Fibroblast of lung (primary cell): Measurements from ENCODE around the gene VPS41. TPM values are rescaled to one million over a fixed set of nuclear protein-coding genes. Genes with fewer than 3 reads are reported as not detected.

Experiments used
- DNase-seq, 2 donors: peaks; one replicate each; pipeline versions ENCODE4 v3.0.0 to v3.0.0-alpha.2; 2010; ENCODE audit warnings: low read depth in 2 of 2
- H2AFZ ChIP-seq: 2 replicates; pipeline ENCODE4 v1.5.1; 2012; ENCODE audit warnings: low read length, control low read depth, inconsistent platforms
- H3K27ac ChIP-seq: 2 replicates; pipeline ENCODE4 v1.5.1; 2011; ENCODE audit warnings: low read length, control low read depth; ENCODE audit not compliant: insufficient read depth
- H3K27me3 ChIP-seq: 2 replicates; pipeline ENCODE4 v1.5.1; 2011; ENCODE audit warnings: mild to moderate bottlenecking, low read length; ENCODE audit not compliant: control insufficient read depth, insufficient read depth
- H3K36me3 ChIP-seq: 2 replicates; pipeline ENCODE4 v1.5.1; 2011; ENCODE audit warnings: low read length; ENCODE audit not compliant: control insufficient read depth, insufficient read depth
- H3K4me1 ChIP-seq: 2 replicates; pipeline ENCODE4 v1.5.1; 2011; ENCODE audit warnings: low read length; ENCODE audit not compliant: control insufficient read depth, insufficient read depth; ENCODE audit errors: extremely low read depth
- H3K4me2 ChIP-seq: 2 replicates; pipeline ENCODE4 v1.5.1; 2011; ENCODE audit warnings: low read length, control low read depth; ENCODE audit not compliant: insufficient read depth; ENCODE audit errors: extremely low read depth
- H3K4me3 ChIP-seq, 4 experiments: fragments of 200-600 bp in 1 of 4; sonication (generic) in 1 of 4; replicated peaks in 1 of 4; 2 replicates each; pipeline ENCODE4 v1.5.1; 2011 to 2016; ENCODE audit warnings: low read length in 4 of 4, low read depth in 3 of 4, mild to moderate bottlenecking in 3 of 4, control low read depth in 2 of 4, inconsistent platforms in 1 of 4, mixed read lengths in 1 of 4; ENCODE audit not compliant: insufficient read depth in 1 of 4; ENCODE audit errors: control extremely low read depth in 1 of 4
- H3K79me2 ChIP-seq: 2 replicates; pipeline ENCODE4 v1.5.1; 2012; ENCODE audit warnings: mild to moderate bottlenecking, low read length, inconsistent platforms; ENCODE audit not compliant: control insufficient read depth, insufficient read depth
- H3K9ac ChIP-seq: 2 replicates; pipeline ENCODE4 v1.5.1; 2011; ENCODE audit warnings: mild to moderate bottlenecking, low read length, control low read depth; ENCODE audit not compliant: insufficient read depth
- H3K9me3 ChIP-seq: 2 replicates; pipeline ENCODE4 v1.5.1; 2012; ENCODE audit warnings: low read depth, low read length; ENCODE audit not compliant: control insufficient read depth, insufficient read depth
- H4K20me1 ChIP-seq: 2 replicates; pipeline ENCODE4 v1.5.1; 2011; ENCODE audit warnings: low read length; ENCODE audit not compliant: control insufficient read depth, insufficient read depth; ENCODE audit errors: extremely low read depth
- EZH2 ChIP-seq: IDR thresholded peaks from 2 replicates; pipeline ENCODE4 v1.5.1; 2012; ENCODE audit warnings: low read length, control low read depth, mild to moderate bottlenecking; ENCODE audit errors: missing control alignments
- polyA plus RNA-seq, 2 donors: library from polyadenylated mRNA; depleted of rRNA in 1 of 2; stranded (reverse) in 1 of 2; unstranded in 1 of 2; fragments of >200 nt; gene quantifications; 2 replicates each; pipeline ENCODE4 v1.2.1, GENCODE V29; 2011 to 2012; ENCODE audit warnings: missing spikeins in 1 of 2
- total RNA-seq: library from RNA; depleted of rRNA; stranded (reverse); fragments of >200 nt; gene quantifications from 2 replicates; pipeline ENCODE4 v1.2.1, GENCODE V29; 2014
- TF ChIP-seq, protein P1 (sequence below), 2 donors: IDR thresholded peaks in 1 of 2; conservative IDR thresholded peaks in 1 of 2; 1 replicate in 1 of 2; 2 replicates in 1 of 2; pipeline ENCODE4 v1.5.1; 2011 to 2012; ENCODE audit warnings: low read length in 2 of 2, control low read depth in 1 of 2, inconsistent platforms in 1 of 2, low read depth in 1 of 2, mild to moderate bottlenecking in 1 of 2

VPS41 gene
- total and polyA plus RNA-seq, 2 donors (not counting 1 experiment from before 2014, with no cell fraction given), result 55.5 to 66.7 TPM

DNA sequence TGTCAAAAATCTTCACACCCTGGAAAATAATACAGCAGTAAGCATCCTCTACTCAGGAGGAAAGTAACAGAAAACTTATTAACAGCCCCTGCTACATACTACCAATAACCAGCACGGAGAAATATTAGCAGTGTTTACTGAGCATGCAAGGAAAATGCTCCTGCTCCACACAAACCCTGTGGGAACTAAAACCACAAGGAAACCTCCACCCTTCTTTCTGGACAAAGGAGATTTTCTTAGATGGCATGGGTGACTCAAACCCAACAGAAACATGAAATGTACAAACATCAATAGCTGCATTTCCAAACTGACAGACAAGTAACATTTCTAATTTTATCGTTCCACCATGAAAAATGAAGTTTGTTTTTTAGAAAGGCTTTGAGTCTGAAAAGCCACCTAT is 113.4 kb downstream of the VPS41 start:
- no peak overlapping the region for H3K9ac ChIP-seq
- H3K4me2 ChIP-seq, result no peak overlapping the region
- H2AFZ ChIP-seq, result no peak overlapping the region
- H4K20me1 ChIP-seq, result no peaks in the 10 kb centered on the region
- peaks cover 2% of the 10 kb centered on the region for H3K36me3 ChIP-seq
- H3K27me3 ChIP-seq, result no peaks in the 10 kb centered on the region
- H3K4me3 ChIP-seq, result no peak overlapping the region
- no peak for DNase-seq
- no peaks in the 10 kb centered on the region for H3K4me1 ChIP-seq
- no peaks in the 10 kb centered on the region for H3K79me2 ChIP-seq
- no peak overlapping the region for H3K27ac ChIP-seq
- TF ChIP-seq, protein P1, sequence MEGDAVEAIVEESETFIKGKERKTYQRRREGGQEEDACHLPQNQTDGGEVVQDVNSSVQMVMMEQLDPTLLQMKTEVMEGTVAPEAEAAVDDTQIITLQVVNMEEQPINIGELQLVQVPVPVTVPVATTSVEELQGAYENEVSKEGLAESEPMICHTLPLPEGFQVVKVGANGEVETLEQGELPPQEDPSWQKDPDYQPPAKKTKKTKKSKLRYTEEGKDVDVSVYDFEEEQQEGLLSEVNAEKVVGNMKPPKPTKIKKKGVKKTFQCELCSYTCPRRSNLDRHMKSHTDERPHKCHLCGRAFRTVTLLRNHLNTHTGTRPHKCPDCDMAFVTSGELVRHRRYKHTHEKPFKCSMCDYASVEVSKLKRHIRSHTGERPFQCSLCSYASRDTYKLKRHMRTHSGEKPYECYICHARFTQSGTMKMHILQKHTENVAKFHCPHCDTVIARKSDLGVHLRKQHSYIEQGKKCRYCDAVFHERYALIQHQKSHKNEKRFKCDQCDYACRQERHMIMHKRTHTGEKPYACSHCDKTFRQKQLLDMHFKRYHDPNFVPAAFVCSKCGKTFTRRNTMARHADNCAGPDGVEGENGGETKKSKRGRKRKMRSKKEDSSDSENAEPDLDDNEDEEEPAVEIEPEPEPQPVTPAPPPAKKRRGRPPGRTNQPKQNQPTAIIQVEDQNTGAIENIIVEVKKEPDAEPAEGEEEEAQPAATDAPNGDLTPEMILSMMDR (conservative IDR thresholded peaks at IDR 0.05 in 1 of 2, IDR thresholded peaks at IDR 0.05 in 1 of 2; ENCODE audit: low read depth in 1 of 2, low read length in 2 of 2), result no peak
- H3K9me3 ChIP-seq, result no peaks in the 10 kb centered on the region

DNA sequence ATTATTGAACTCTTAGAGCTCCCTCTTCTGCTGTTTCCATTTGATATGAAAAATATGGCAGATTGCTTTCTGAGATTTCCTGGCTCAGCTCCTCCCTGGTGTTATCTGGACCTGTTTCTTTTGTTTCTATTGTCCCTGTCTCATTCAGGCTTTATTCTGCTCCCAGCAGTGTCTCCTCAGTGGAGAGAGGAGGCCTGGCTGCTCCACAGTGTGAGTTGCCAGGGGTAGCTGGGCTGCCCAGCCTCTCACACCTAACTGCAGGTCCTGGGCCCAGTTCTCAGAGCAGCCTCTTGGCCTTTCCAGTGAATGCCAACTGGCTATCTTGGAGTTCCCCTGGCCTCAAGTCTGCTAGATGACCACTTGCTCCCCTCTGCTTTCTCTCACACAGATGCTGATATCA is 127.0 kb downstream of the VPS41 start:
- no peaks in the 10 kb centered on the region for H3K4me1 ChIP-seq
- no peaks in the 10 kb centered on the region for H3K79me2 ChIP-seq
- H3K9ac ChIP-seq, result no peak overlapping the region
- no peak for DNase-seq
- no peak overlapping the region for H3K27ac ChIP-seq
- TF ChIP-seq, protein P1 (conservative IDR thresholded peaks at IDR 0.05 in 1 of 2, IDR thresholded peaks at IDR 0.05 in 1 of 2; ENCODE audit: low read depth in 1 of 2, low read length in 2 of 2), result no peak
- TF ChIP-seq EZH2, result no peak
- H3K36me3 ChIP-seq, result no peaks in the 10 kb centered on the region
- no peak overlapping the region for H2AFZ ChIP-seq
- H3K4me3 ChIP-seq, result no peak overlapping the region
- H3K9me3 ChIP-seq, result no peaks in the 10 kb centered on the region
- no peak overlapping the region for H3K4me2 ChIP-seq
- no peaks in the 10 kb centered on the region for H4K20me1 ChIP-seq
- no peaks in the 10 kb centered on the region for H3K27me3 ChIP-seq

DNA sequence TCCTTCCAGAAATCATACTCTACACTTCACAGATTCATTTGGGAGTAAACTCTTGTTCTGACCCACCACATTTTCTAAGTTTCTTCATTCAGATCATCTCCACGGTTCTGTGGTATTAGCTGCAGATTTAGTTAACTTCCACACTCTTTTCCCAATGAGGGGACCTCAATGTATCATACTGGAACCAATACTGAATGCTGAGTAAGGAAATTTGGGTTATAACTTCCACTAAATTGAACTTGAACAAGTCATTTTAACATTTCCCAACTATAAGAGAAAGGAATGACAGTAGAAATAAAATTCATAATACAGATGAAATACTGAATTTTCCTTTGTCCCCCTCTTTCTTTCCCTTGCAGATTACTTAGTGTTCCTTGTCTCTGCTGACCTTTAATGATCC is 131.4 kb downstream of the VPS41 start:
- no peak for DNase-seq
- no peak overlapping the region for H3K4me2 ChIP-seq
- no peak overlapping the region for H3K27ac ChIP-seq

More for the DNA sequence above, 131.4 kb downstream of the VPS41 start:
- Histone ChIP-seq H4K20me1 (no peaks in the 10 kb centered on the region), H2AFZ (no peak overlapping the region), H3K4me1 (no peaks in the 10 kb centered on the region), H3K27me3 (no peaks in the 10 kb centered on the region), H3K36me3 (no peaks in the 10 kb centered on the region), H3K4me3 (no peak overlapping the region), H3K79me2 (no peaks in the 10 kb centered on the region), H3K9me3 (no peaks in the 10 kb centered on the region), H3K9ac (no peak overlapping the region)
- TF ChIP-seq, protein P1 (conservative IDR thresholded peaks at IDR 0.05 in 1 of 2, IDR thresholded peaks at IDR 0.05 in 1 of 2; ENCODE audit: low read depth in 1 of 2, low read length in 2 of 2), result no peak
- no peak for TF ChIP-seq EZH2
